Measurements from ENCODE around the gene CUL3.

GRCh38 chr2:224434618-224435017, 150.5 kb downstream of the CUL3 start:
- no peak for TF ChIP-seq POLR2AphosphoS5 (IDR thresholded peaks at IDR 0.05; ENCODE audit: insufficient read depth in 1 of 2, low read depth in 1 of 2)
- no peak for TF ChIP-seq CTCF (IDR thresholded peaks at IDR 0.05)

All from vagina (tissue), 2 donors.